Sigmoid colon (tissue), 4 donors: ENCODE data around the gene ISYNA1.

Experiments used
- POLR2A ChIP-seq, 2 donors: fragments of 450-650 bp; IDR thresholded peaks; one replicate each; pipeline ENCODE4 v1.6.1; 2016; ENCODE audit warnings: antibody characterized with exemption in 2 of 2, mild to moderate bottlenecking in 2 of 2, moderate library complexity in 2 of 2
- POLR2AphosphoS5 ChIP-seq, 4 donors: sonication (generic); formaldehyde crosslinking; IDR thresholded peaks; one replicate each; pipeline ENCODE4 v1.6.1; 2017; ENCODE audit warnings: antibody characterized with exemption in 4 of 4

DNA sequence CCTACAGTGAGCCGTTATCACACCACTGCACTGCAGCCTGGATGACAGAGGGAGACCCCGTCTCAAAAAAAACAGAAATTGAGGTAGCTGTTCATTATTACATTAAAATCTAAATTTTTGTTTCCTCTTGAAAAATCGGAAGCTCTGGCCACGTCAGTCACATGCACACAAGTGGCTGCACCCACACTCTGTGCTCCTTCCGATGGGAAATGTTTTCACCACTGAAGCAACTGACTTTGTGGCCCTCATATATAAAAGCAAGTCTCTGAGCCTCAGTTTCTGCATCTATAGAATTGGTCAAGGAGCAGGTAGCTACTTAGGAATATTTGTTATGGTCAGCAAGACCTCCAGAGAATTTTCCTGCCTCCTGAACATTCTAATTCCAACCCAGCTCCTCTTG, 45.0 kb downstream of the ISYNA1 start:
- TF ChIP-seq POLR2AphosphoS5 (IDR thresholded peaks at IDR 0.05) (no peak), POLR2A (IDR thresholded peaks at IDR 0.05) (no peak)
